H1 (cell line): ENCODE measurements around the gene FRMD4A. TPM values are rescaled to one million over a fixed set of nuclear protein-coding genes. Genes with fewer than 3 reads are reported as not detected.
A peak's percentile ranks its signal among the peaks of the same experiment; 100 is the strongest.

Experiments
- CTCF ChIA-PET: fragments of 300-600 bp; sonication (Branson Sonifier 250); formaldehyde crosslinking; loops from one replicate; lab custom pipeline; 2021; ENCODE audit not compliant: partially characterized antibody; lab: Charles Lee
- POLR2A ChIA-PET: fragments of 300-600 bp; sonication (Branson Sonifier 250); formaldehyde crosslinking; loops from one replicate; lab custom pipeline; 2021; ENCODE audit warnings: inconsistent platforms; ENCODE audit not compliant: partially characterized antibody; lab: Charles Lee
- DNase-seq, 2 experiments: peaks; one replicate each; pipeline versions ENCODE4 v3.0.0 to v3.0.0-alpha.2; 2010 to 2022; ENCODE audit warnings: low spot score in 2 of 2, low read depth in 1 of 2, mixed read lengths in 1 of 2
- FAIRE-seq: peaks from 2 replicates; lab custom pipeline; 2011; peaks lifted over from hg19 to GRCh38; lab: Jason Lieb, UNC
- H2AFZ ChIP-seq: 2 replicates; pipeline ENCODE4 v1.8.1; 2012; ENCODE audit warnings: low read length, inconsistent platforms
- H2AK5ac ChIP-seq: 2 replicates; pipeline ENCODE4 v1.6.1; 2013; ENCODE audit warnings: low read depth, low read length
- H2BK120ac ChIP-seq: replicated peaks from 2 replicates; pipeline ENCODE3; 2013; ENCODE audit warnings: low read depth, low read length, inconsistent platforms
- H2BK12ac ChIP-seq: 2 replicates; pipeline ENCODE4 v1.6.1; 2013; ENCODE audit warnings: low read depth, low read length
- H2BK15ac ChIP-seq: 2 replicates; pipeline ENCODE4 v1.6.1; 2013; ENCODE audit warnings: low read length
- H2BK20ac ChIP-seq: 2 replicates; pipeline ENCODE4 v1.6.1; 2013; ENCODE audit warnings: low read length
- H2BK5ac ChIP-seq: 2 replicates; pipeline ENCODE4 v1.6.1; 2013; ENCODE audit warnings: low read depth, low read length
- H3K14ac ChIP-seq: 2 replicates; pipeline ENCODE4 v1.6.1; 2013; ENCODE audit warnings: inconsistent platforms; ENCODE audit not compliant: insufficient read length
- H3K18ac ChIP-seq: 2 replicates; pipeline ENCODE4 v1.6.1; 2013; ENCODE audit warnings: low read length; ENCODE audit errors: extremely low read depth
- H3K23ac ChIP-seq: 2 replicates; pipeline ENCODE4 v1.6.1; 2013; ENCODE audit warnings: inconsistent platforms; ENCODE audit not compliant: insufficient read length
- H3K23me2 ChIP-seq: 2 replicates; pipeline ENCODE4 v1.6.1; 2013; ENCODE audit warnings: low read depth, low read length
- H3K27ac ChIP-seq: 2 replicates; pipeline ENCODE4 v1.6.1; 2011; ENCODE audit warnings: low read depth, low read length, inconsistent platforms
- H3K27me3 ChIP-seq, 4 experiments: replicated peaks in 1 of 4; 1 replicate in 1 of 4; 2 replicates in 3 of 4; pipeline versions ENCODE4 v1.6.1 to v1.8.1; 2011 to 2013; ENCODE audit warnings: low read length in 3 of 4, mild to moderate bottlenecking in 3 of 4, inconsistent platforms in 2 of 4, mixed read lengths in 2 of 4, moderate library complexity in 1 of 4; ENCODE audit not compliant: control insufficient read depth in 3 of 4, insufficient read depth in 3 of 4; ENCODE audit errors: extremely low read depth in 1 of 4
- H3K36me3 ChIP-seq, 4 experiments: 2 replicates each; pipeline versions ENCODE4 v1.6.1 to v1.8.1; 2011 to 2013; ENCODE audit warnings: mild to moderate bottlenecking in 4 of 4, low read length in 3 of 4, moderate library complexity in 2 of 4, control low read depth in 1 of 4, inconsistent platforms in 1 of 4; ENCODE audit not compliant: insufficient read depth in 4 of 4, control insufficient read depth in 2 of 4
- H3K4ac ChIP-seq: replicated peaks from 2 replicates; pipeline ENCODE3; 2013; ENCODE audit warnings: low read length, low read depth, mixed read lengths, inconsistent platforms; ENCODE audit not compliant: insufficient read length
- H3K4me1 ChIP-seq, 4 experiments: replicated peaks in 1 of 4; 1 replicate in 1 of 4; 2 replicates in 3 of 4; pipeline versions ENCODE4 v1.6.1 to v1.8.1; 2011 to 2013; ENCODE audit warnings: low read length in 3 of 4, inconsistent platforms in 2 of 4, mixed read lengths in 1 of 4; ENCODE audit not compliant: insufficient read depth in 4 of 4, control insufficient read depth in 3 of 4
- H3K4me2 ChIP-seq, 2 experiments: 2 replicates each; pipeline versions ENCODE4 v1.6.1 to v1.8.1; 2011 to 2013; ENCODE audit warnings: low read depth in 2 of 2, low read length in 2 of 2, control low read depth in 1 of 2, inconsistent platforms in 1 of 2, mild to moderate bottlenecking in 1 of 2; ENCODE audit not compliant: insufficient read depth in 1 of 2
- H3K4me3 ChIP-seq, 4 experiments: fragments of 200-600, 300-600 bp in 1 of 4; sonication (generic), shearing (Covaris generic), sonication (Bioruptor Twin) in 1 of 4; 2 replicates each; pipeline versions ENCODE4 v1.5.1 to v1.8.1; 2011 to 2016; ENCODE audit warnings: low read length in 4 of 4, low read depth in 3 of 4, control low read depth in 2 of 4, inconsistent platforms in 2 of 4, mild to moderate bottlenecking in 2 of 4, mixed read lengths in 1 of 4, moderate library complexity in 1 of 4; ENCODE audit not compliant: insufficient read depth in 2 of 4; ENCODE audit errors: extremely low read depth in 1 of 4
- H3K56ac ChIP-seq: replicated peaks from 2 replicates; pipeline ENCODE3; 2013; ENCODE audit warnings: low read depth, mild to moderate bottlenecking, mixed read lengths, low read length, inconsistent platforms; ENCODE audit not compliant: insufficient read length
- H3K79me1 ChIP-seq: 2 replicates; pipeline ENCODE4 v1.6.1; 2013; ENCODE audit warnings: low read depth, low read length, control low read depth
- H3K79me2 ChIP-seq, 2 experiments: 2 replicates each; pipeline versions ENCODE4 v1.6.1 to v1.8.1; 2012 to 2013; ENCODE audit warnings: low read length in 2 of 2, mild to moderate bottlenecking in 2 of 2, inconsistent platforms in 1 of 2; ENCODE audit not compliant: insufficient read depth in 2 of 2, control insufficient read depth in 1 of 2
- H3K9ac ChIP-seq, 4 experiments: replicated peaks in 1 of 4; 1 replicate in 1 of 4; 2 replicates in 3 of 4; pipeline versions ENCODE4 v1.6.1 to v1.8.1; 2011 to 2013; ENCODE audit warnings: low read depth in 3 of 4, low read length in 3 of 4, control low read depth in 2 of 4, mild to moderate bottlenecking in 2 of 4, moderate library complexity in 2 of 4, inconsistent platforms in 1 of 4; ENCODE audit errors: extremely low read depth in 1 of 4
- H3K9me3 ChIP-seq, 2 experiments: 2 replicates each; pipeline versions ENCODE4 v1.6.1 to v1.8.1; 2012 to 2013; ENCODE audit warnings: mild to moderate bottlenecking in 2 of 2, moderate library complexity in 2 of 2, control low read depth in 1 of 2, inconsistent platforms in 1 of 2, low read depth in 1 of 2, low read length in 1 of 2, mixed read lengths in 1 of 2; ENCODE audit not compliant: insufficient read depth in 2 of 2
- H4K20me1 ChIP-seq, 2 experiments: replicated peaks in 1 of 2; 2 replicates each; pipeline versions ENCODE3 to v1.8.1; 2011 to 2013; ENCODE audit warnings: inconsistent platforms in 2 of 2, low read length in 2 of 2, mild to moderate bottlenecking in 1 of 2; ENCODE audit not compliant: insufficient read depth in 2 of 2, control insufficient read depth in 1 of 2
- H4K5ac ChIP-seq: 2 replicates; pipeline ENCODE4 v1.6.1; 2013; ENCODE audit warnings: low read length, low read depth, mixed read lengths, inconsistent platforms; ENCODE audit not compliant: insufficient read length
- H4K8ac ChIP-seq: 2 replicates; pipeline ENCODE4 v1.8.0; 2013; ENCODE audit warnings: mild to moderate bottlenecking, moderate library complexity, low read length, inconsistent platforms; ENCODE audit not compliant: insufficient read depth; ENCODE audit errors: extremely low read depth
- H4K91ac ChIP-seq: replicated peaks from 2 replicates; pipeline ENCODE3; 2013; ENCODE audit warnings: low read length, mixed read lengths, inconsistent platforms; ENCODE audit not compliant: insufficient read length
- CHD1 ChIP-seq: IDR thresholded peaks from 2 replicates; pipeline ENCODE4 v1.6.1; 2012; ENCODE audit warnings: low read depth, low read length, improper control_type of control experiment
- CHD2 ChIP-seq: IDR thresholded peaks from 2 replicates; pipeline ENCODE4 v1.6.1; 2012; ENCODE audit warnings: low read length, improper control_type of control experiment
- EP300 ChIP-seq, 2 experiments: IDR thresholded peaks; 1 replicate in 1 of 2; 2 replicates in 1 of 2; pipeline ENCODE4 v1.6.1; 2011 to 2012; ENCODE audit warnings: low read depth in 2 of 2, low read length in 2 of 2, mild to moderate bottlenecking in 2 of 2, borderline replicate concordance in 1 of 2, inconsistent platforms in 1 of 2, moderate library complexity in 1 of 2
- KDM1A ChIP-seq: fragments of 200-600, 300-600 bp; sonication (generic); IDR thresholded peaks from 2 replicates; pipeline ENCODE4 v1.7.1; 2016; ENCODE audit warnings: mild to moderate bottlenecking, low read length, borderline replicate concordance
- NRF1 ChIP-seq: IDR thresholded peaks from 2 replicates; pipeline ENCODE4 v1.6.1; 2011; ENCODE audit warnings: mild to moderate bottlenecking, low read depth, low read length, improper control_type of control experiment
- POU5F1 ChIP-seq: IDR thresholded peaks from 2 replicates; pipeline ENCODE4 v1.6.1; 2011; ENCODE audit warnings: low read depth, mild to moderate bottlenecking, low read length, moderate library complexity
- RBBP5 ChIP-seq: IDR thresholded peaks from 2 replicates; pipeline ENCODE4 v1.7.1; 2012; ENCODE audit warnings: low read depth, mild to moderate bottlenecking, inconsistent platforms, low read length, moderate library complexity, borderline replicate concordance
- SAP30 ChIP-seq: fragments of 300-600 bp; sonication (generic); IDR thresholded peaks from 2 replicates; pipeline ENCODE4 v1.7.1; 2012; ENCODE audit warnings: low read length, moderate library complexity, mild to moderate bottlenecking, inconsistent platforms; ENCODE audit not compliant: insufficient read depth, insufficient replicate concordance
- SIX5 ChIP-seq: IDR thresholded peaks from 2 replicates; pipeline ENCODE4 v1.6.1; 2011; ENCODE audit warnings: mild to moderate bottlenecking, low read depth, low read length
- TAF7 ChIP-seq: optimal IDR thresholded peaks from 2 replicates; pipeline ENCODE3; 2011; ENCODE audit warnings: low read depth, mild to moderate bottlenecking, inconsistent platforms, low read length, moderate library complexity, borderline replicate concordance
- TCF12 ChIP-seq: IDR thresholded peaks from 2 replicates; pipeline ENCODE4 v1.6.1; 2011; ENCODE audit warnings: low read depth, mild to moderate bottlenecking, low read length
- ZNF274 ChIP-seq: IDR thresholded peaks from 2 replicates; pipeline ENCODE4 v1.7.0; 2012; ENCODE audit warnings: low read length, borderline replicate concordance; ENCODE audit errors: extremely low read depth
- WGBS, 2 experiments: shearing (Covaris generic) in 1 of 2; methylation state at CpG; one replicate each; pipeline versions ENCODE4 v1.1.6 to v1.1.7; 2013 to 2015; ENCODE audit warnings: low lambda C conversion rate in 2 of 2, mixed read lengths in 2 of 2, inconsistent platforms in 1 of 2, low coverage in 1 of 2, missing lambda C conversion rate in 1 of 2; ENCODE audit not compliant: insufficient replicate concordance in 2 of 2, insufficient coverage in 1 of 2, insufficient read length in 1 of 2; ENCODE audit errors: extremely low coverage in 1 of 2, missing lambda C conversion rate in 1 of 2; 5-methylcytosine and 5-hydroxymethylcytosine counted together
- polyA plus RNA-seq, 7 experiments: library from polyadenylated mRNA; depleted of rRNA in 3 of 7; stranded (reverse) in 5 of 7; unstranded in 2 of 7; fragments of >200 nt in 5 of 7; fragments of 200-250 nt in 2 of 7; gene quantifications; 1 replicate in 5 of 7; 2 replicates in 1 of 7; 4 replicates in 1 of 7; pipeline versions ENCODE4 v1.2.1 to v1.2.3, GENCODE V29; 2011 to 2013; ENCODE audit warnings: missing spikeins in 2 of 7, mixed read lengths in 2 of 7
- total RNA-seq: library from RNA; stranded (reverse); fragmentation: NEBNext Ultra II Directional; extraction: Animal tissue kit (Norgen Biotek cat#: 25700); gene quantifications from 2 replicates; pipeline ENCODE4 v1.2.1, GENCODE V29; 2021

Gene FRMD4A
- total and polyA plus RNA-seq, 2 of the 8 experiments (the other 6 are each of a cell fraction or from before 2014, with no cell fraction given): 38.6 to 39.6 TPM

- 93% methylated on average over 10 of the region's 10 CpGs; no CpG with 5 or more reads in 1 of the 2 experiments for WGBS, 2 experiments
- H2BK15ac ChIP-seq: peak overlapping the region; percentile 67; the same call in 1 of the 2 replicates
- H4K20me1 ChIP-seq: peaks cover 0 to 5% of the 10 kb centered on the region in 2 experiments
- no peak overlapping the region; the same call in 1 of the 2 replicates for H4K8ac ChIP-seq
- peak overlapping the region; percentile 97 for H2AK5ac ChIP-seq
- peaks cover 3 to 11% (median 10%) of the 10 kb centered on the region in 4 experiments for H3K4me1 ChIP-seq
- no peak for TF ChIP-seq CHD1
- no peak for TF ChIP-seq KDM1A
- no peak for TF ChIP-seq TCF12
- no peak for TF ChIP-seq ZNF274
- TF ChIP-seq CHD2: no peak
- TF ChIP-seq SIX5: no peak
- no peak for TF ChIP-seq TAF7
- no peak for TF ChIP-seq EP300 (IDR thresholded peaks at IDR 0.05; ENCODE audit: borderline replicate concordance in 1 of 2, low read depth in 2 of 2, low read length in 2 of 2)
- no peak for TF ChIP-seq NRF1
- no peak for TF ChIP-seq POU5F1
- TF ChIP-seq RBBP5: no peak
- no peak for TF ChIP-seq SAP30
- H3K56ac ChIP-seq: no peak overlapping the region
- peak overlapping the region; percentile 74 for H3K14ac ChIP-seq
- ChIA-PET POLR2A (interaction anchor here (1.4 to 1.5 kb wide), 2 partner anchors 33 to 36 kb away, joined by 3 read pairs; no protein-coding TSS in a partner anchor), CTCF (interaction anchor here (1.2 kb wide), 1 partner anchor 19 kb away, joined by 3 read pairs; no protein-coding TSS in a partner anchor)
- peak overlapping the region; percentile 57; the same call in 1 of the 2 replicates for H2BK5ac ChIP-seq
- FAIRE-seq (no peak), DNase-seq (no peak)
- no peak overlapping the region for H2AFZ ChIP-seq
- peak overlapping the region; percentile 50 for H2BK120ac ChIP-seq
- no peaks in the 10 kb centered on the region for H3K9me3 ChIP-seq
- H3K36me3 ChIP-seq: peaks cover 0 to 6% (median 2%) of the 10 kb centered on the region in 4 experiments; a peak in 2 of 8 replicates
- 0 out of 2 replicates have a peak overlapping the region, but pooled peaks have one; percentile 10 for H3K18ac ChIP-seq
- no peak overlapping the region; the same call in 1 of the 2 replicates for H3K27ac ChIP-seq
- H2BK12ac ChIP-seq: peak overlapping the region; percentile 76; the same call in 1 of the 2 replicates
- no peak overlapping the region for H4K5ac ChIP-seq
- no peak overlapping the region for H3K4me3 ChIP-seq
- H3K27me3 ChIP-seq: no peaks in the 10 kb centered on the region
- H2BK20ac ChIP-seq: peak overlapping the region; percentile 44
- no peaks in the 10 kb centered on the region for H3K79me1 ChIP-seq
- H3K4me2 ChIP-seq: no peak overlapping the region
- no peak overlapping the region for H3K23ac ChIP-seq
- no peaks in the 10 kb centered on the region for H3K79me2 ChIP-seq
- no peaks in the 10 kb centered on the region for H3K23me2 ChIP-seq
- peak overlapping the region; percentile 84 for H4K91ac ChIP-seq
- H3K9ac ChIP-seq: no peak overlapping the region
- H3K4ac ChIP-seq: peak overlapping the region; percentile 40
Observed at GRCh38 chr10:13671904-13672303, 658.8 kb downstream of the FRMD4A start.
